Measurements from ENCODE around the gene MARCHF3. TPM values are rescaled to one million over a fixed set of nuclear protein-coding genes. Genes with fewer than 3 reads are reported as not detected.

MARCHF3 gene
- total RNA-seq, 1 experiment from 2014 or later: 5.4 TPM

DNA sequence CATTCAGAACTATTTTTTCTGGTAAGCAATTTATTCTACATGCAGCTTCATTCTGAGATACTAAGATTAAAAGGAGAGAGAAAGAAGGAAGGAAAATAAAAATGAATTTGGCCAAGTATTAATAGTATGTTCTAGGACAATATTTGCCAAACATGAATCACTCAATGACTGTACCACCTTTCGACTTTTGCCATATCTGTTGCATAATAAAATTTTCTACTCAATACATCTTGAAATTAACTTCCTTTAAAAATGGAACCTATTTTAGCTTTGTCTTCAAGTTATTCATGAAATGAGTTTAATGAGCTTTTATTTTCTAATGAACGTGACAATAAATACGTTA, 111.8 kb downstream of the MARCHF3 start:
- Mint-ChIP-seq H3K36me3 (ENCODE audit: insufficient read depth, unreplicated experiment) (no peaks in the 10 kb centered on the region), H3K4me3 (ENCODE audit: unreplicated experiment) (no peak overlapping the region), H3K9me3 (ENCODE audit: unreplicated experiment) (no peaks in the 10 kb centered on the region), H3K27ac (ENCODE audit: low read depth, unreplicated experiment) (peak overlapping the region; percentile 68), H3K4me1 (ENCODE audit: insufficient read depth, unreplicated experiment) (peaks cover 18% of the 10 kb centered on the region), H3K27me3 (ENCODE audit: insufficient read depth, unreplicated experiment) (no peaks in the 10 kb centered on the region)
- ChIA-PET POLR2A (interaction anchor here (0.6 to 1.0 kb wide), 4 partner anchors 10 to 297 kb away, joined by 3 to 4 read pairs (median 3); no protein-coding TSS in a partner anchor), CTCF (interaction anchor here (0.6 kb wide), 1 partner anchor 243 kb away, joined by 6 read pairs; no protein-coding TSS in a partner anchor)
- intact Hi-C loops (cut with micrococcal nuclease): no loop called here
- no TSS peak for BruUV-seq (replicated peaks)
- TF ChIP-seq, protein P1, sequence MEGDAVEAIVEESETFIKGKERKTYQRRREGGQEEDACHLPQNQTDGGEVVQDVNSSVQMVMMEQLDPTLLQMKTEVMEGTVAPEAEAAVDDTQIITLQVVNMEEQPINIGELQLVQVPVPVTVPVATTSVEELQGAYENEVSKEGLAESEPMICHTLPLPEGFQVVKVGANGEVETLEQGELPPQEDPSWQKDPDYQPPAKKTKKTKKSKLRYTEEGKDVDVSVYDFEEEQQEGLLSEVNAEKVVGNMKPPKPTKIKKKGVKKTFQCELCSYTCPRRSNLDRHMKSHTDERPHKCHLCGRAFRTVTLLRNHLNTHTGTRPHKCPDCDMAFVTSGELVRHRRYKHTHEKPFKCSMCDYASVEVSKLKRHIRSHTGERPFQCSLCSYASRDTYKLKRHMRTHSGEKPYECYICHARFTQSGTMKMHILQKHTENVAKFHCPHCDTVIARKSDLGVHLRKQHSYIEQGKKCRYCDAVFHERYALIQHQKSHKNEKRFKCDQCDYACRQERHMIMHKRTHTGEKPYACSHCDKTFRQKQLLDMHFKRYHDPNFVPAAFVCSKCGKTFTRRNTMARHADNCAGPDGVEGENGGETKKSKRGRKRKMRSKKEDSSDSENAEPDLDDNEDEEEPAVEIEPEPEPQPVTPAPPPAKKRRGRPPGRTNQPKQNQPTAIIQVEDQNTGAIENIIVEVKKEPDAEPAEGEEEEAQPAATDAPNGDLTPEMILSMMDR (IDR thresholded peaks at IDR 0.05; ENCODE audit: unreplicated experiment): no peak
- DNase-seq (ENCODE audit: unreplicated experiment): peak; percentile 25

DNA sequence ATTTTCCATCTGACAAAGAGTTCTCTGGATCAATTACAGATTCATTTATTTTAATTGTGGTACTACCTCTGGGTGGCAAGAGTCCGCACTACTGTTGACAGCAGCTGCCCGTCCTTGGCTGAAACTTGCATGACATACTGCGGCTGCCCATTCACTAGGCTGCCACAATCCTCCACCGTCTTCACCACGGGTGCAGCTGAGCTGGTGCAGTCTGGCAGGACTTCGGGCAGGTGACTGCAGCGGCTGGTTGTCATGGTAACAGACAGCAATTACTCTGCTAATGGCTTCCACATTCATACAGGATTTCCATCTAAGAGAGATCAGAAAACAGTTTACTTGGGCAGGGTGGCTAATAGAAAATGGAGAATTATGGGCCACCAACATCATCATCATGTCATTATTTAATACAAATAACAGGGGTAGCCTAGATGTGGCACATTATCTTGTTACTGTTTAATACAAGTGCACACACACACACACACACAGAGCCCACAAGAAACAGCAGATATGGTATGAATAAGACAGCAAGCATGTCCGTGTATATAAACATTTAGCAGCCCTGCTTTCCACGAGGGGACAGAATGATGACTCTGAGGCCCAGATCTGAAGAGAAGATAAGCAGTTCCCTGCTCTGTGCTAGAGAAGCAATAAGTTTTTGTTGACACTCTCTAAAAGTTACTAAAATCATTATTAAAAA, 112.3 kb downstream of the MARCHF3 start:
- intact Hi-C loops (cut with micrococcal nuclease): no loop called here
- CTCF ChIA-PET: interaction anchor here (0.6 to 0.7 kb wide), 2 partner anchors 126 to 242 kb away, joined by 4 to 6 read pairs; no protein-coding TSS in a partner anchor
- POLR2A ChIA-PET: interaction anchor here (0.6 to 1.0 kb wide), 3 partner anchors 11 to 298 kb away, joined by 3 read pairs; no protein-coding TSS in a partner anchor
- DNase-seq (ENCODE audit: unreplicated experiment): peak; percentile 21
- Mint-ChIP-seq H3K9me3 (ENCODE audit: unreplicated experiment) (no peaks in the 10 kb centered on the region), H3K36me3 (ENCODE audit: insufficient read depth, unreplicated experiment) (no peaks in the 10 kb centered on the region), H3K27me3 (ENCODE audit: insufficient read depth, unreplicated experiment) (no peaks in the 10 kb centered on the region), H3K27ac (ENCODE audit: low read depth, unreplicated experiment) (peak overlapping the region; percentile 68), H3K4me3 (ENCODE audit: unreplicated experiment) (no peak overlapping the region), H3K4me1 (ENCODE audit: insufficient read depth, unreplicated experiment) (peaks cover 18% of the 10 kb centered on the region)
- BruUV-seq (replicated peaks): no TSS peak
- TF ChIP-seq, protein P1 (IDR thresholded peaks at IDR 0.05; ENCODE audit: unreplicated experiment): no peak

DNA sequence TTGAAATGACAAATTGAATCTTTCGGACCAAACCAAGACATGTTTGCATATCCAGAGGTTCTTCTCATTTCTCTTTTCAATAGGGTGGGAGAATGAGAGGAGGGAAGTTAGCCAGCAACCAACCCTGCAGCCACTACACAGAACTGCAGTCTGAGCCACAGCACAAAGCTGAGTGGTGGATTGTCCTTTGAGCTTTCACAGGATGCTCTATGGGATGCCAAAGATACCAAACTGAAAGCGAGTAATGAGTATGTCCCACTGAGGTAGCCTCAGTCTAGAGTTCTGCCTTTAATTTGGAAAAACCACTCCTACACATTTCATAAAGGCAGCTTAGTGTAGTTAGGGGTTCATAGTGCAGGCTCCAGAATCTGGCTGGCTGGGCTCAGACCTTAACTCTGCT, 114.9 kb downstream of the MARCHF3 start:
- H3K36me3 Mint-ChIP-seq (ENCODE audit: insufficient read depth, unreplicated experiment): no peaks in the 10 kb centered on the region
- ChIA-PET CTCF (interaction anchor here (2.3 kb wide), 1 partner anchor 11 kb away, joined by 10 read pairs; no protein-coding TSS in a partner anchor), POLR2A (no interaction called here)
- H3K9me3 Mint-ChIP-seq (ENCODE audit: unreplicated experiment): peaks cover 8% of the 10 kb centered on the region
- DNase-seq (ENCODE audit: unreplicated experiment): no peak
- TF ChIP-seq, protein P1 (IDR thresholded peaks at IDR 0.05; ENCODE audit: unreplicated experiment): no peak
- no peak overlapping the region for H3K27ac Mint-ChIP-seq (ENCODE audit: low read depth, unreplicated experiment)
- H3K4me1 Mint-ChIP-seq (ENCODE audit: insufficient read depth, unreplicated experiment): peaks cover 18% of the 10 kb centered on the region
- intact Hi-C loops (cut with micrococcal nuclease): no loop called here
- BruUV-seq (replicated peaks): no TSS peak
- H3K27me3 Mint-ChIP-seq (ENCODE audit: insufficient read depth, unreplicated experiment): no peaks in the 10 kb centered on the region
- H3K4me3 Mint-ChIP-seq (ENCODE audit: unreplicated experiment): no peak overlapping the region

DNA sequence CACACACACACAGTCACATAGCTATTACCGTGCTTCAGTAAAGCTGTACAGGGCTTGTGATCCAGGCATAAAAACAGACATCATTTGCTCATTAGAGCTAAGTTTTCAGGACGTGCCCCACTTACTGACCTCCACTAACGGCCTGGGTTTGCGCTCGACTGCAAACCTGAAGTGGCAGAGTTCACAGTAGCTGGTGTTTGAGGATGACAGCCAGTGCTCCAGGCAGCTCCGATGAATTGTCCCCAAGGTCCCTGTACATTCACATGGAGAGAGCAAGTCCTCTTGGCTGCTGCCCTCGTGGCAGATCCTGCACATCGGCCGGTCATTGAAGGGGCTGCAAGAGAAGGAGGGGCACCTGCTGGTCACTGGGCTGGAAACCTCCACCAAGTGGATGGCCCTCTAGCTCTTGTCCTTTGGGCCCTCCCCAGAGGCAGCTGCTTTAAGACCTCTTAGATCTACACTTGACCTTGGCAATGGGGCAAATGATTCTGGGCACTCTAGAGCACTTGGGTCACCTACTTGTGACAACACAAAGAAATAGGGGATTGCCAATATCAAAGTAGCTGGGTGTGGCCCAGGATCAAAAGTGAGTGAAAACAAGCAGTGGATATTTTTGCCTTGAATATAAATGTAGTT, 115.4 kb downstream of the MARCHF3 start:
- Mint-ChIP-seq H3K27ac (ENCODE audit: low read depth, unreplicated experiment) (no peak overlapping the region), H3K9me3 (ENCODE audit: unreplicated experiment) (peaks cover 14% of the 10 kb centered on the region), H3K4me1 (ENCODE audit: insufficient read depth, unreplicated experiment) (peaks cover 18% of the 10 kb centered on the region), H3K27me3 (ENCODE audit: insufficient read depth, unreplicated experiment) (no peaks in the 10 kb centered on the region), H3K4me3 (ENCODE audit: unreplicated experiment) (no peak overlapping the region), H3K36me3 (ENCODE audit: insufficient read depth, unreplicated experiment) (no peaks in the 10 kb centered on the region)
- TF ChIP-seq, protein P1 (IDR thresholded peaks at IDR 0.05; ENCODE audit: unreplicated experiment): no peak
- CTCF ChIA-PET: interaction anchor here (0.7 to 2.3 kb wide), 2 partner anchors 11 to 37 kb away, joined by 3 to 10 read pairs; no protein-coding TSS in a partner anchor
- intact Hi-C loops (cut with micrococcal nuclease): no loop called here
- BruUV-seq (replicated peaks): no TSS peak
- POLR2A ChIA-PET: no interaction called here
- DNase-seq (ENCODE audit: unreplicated experiment): no peak

Data from MCF 10A (cell line).